GM12872 (cell line): Measurements from ENCODE around the gene RGS12.

Experiments
- TF ChIP-seq, protein P1 (sequence below): IDR thresholded peaks from 3 replicates; pipeline ENCODE4 v1.5.1; 2011; ENCODE audit warnings: low read depth, mild to moderate bottlenecking, low read length, moderate library complexity; ENCODE audit not compliant: insufficient read depth

The RGS12 gene

DNA sequence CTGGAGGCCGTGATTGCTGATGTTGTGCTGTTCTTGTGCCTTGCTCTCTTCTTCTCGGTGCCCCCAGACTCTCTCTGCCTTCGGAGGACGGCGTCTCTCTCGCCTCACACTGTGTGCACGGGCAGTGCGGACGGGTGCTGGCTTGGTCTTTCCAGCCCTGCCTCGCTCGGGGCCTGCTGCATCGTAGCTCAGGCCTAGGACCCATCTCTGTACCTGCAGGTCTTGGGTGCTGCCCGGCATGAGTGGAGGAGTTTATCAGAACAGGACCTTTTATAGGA lies 18.2 kb downstream of the RGS12 start:
- TF ChIP-seq, protein P1, sequence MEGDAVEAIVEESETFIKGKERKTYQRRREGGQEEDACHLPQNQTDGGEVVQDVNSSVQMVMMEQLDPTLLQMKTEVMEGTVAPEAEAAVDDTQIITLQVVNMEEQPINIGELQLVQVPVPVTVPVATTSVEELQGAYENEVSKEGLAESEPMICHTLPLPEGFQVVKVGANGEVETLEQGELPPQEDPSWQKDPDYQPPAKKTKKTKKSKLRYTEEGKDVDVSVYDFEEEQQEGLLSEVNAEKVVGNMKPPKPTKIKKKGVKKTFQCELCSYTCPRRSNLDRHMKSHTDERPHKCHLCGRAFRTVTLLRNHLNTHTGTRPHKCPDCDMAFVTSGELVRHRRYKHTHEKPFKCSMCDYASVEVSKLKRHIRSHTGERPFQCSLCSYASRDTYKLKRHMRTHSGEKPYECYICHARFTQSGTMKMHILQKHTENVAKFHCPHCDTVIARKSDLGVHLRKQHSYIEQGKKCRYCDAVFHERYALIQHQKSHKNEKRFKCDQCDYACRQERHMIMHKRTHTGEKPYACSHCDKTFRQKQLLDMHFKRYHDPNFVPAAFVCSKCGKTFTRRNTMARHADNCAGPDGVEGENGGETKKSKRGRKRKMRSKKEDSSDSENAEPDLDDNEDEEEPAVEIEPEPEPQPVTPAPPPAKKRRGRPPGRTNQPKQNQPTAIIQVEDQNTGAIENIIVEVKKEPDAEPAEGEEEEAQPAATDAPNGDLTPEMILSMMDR: no peak

DNA sequence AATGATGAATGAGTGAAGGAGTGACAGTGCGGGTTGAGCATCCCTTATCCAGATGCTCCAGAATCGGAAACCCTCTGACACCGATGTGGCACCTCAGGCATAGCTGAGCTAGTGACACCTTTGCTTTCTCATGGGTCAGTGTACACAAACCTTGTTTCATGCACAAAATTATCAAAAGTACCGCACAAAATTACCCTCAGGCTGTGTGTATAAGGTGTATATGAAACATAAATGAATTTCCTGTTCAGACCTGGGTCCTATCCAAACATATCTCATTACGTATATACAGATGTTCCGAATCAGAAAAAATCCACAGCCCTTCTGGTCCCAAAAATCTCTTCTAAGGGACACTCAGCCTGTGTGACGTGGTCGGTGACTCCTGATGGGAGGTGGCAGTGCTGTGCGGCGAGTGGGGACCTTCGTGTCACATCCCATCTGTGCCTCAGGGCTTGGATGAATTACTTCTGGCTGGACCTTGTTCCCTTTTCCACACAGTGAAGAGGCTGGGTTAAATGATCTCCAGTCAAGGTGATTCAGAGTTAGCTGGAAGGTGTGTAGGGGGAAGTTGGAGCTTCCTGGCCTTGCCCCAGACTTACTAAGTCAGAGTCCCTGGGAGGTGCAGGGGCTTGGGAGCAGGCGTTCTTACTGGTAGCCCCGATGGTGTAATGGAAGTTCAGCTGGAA lies 18.8 kb downstream of the RGS12 start:
- TF ChIP-seq, protein P1: no peak

DNA sequence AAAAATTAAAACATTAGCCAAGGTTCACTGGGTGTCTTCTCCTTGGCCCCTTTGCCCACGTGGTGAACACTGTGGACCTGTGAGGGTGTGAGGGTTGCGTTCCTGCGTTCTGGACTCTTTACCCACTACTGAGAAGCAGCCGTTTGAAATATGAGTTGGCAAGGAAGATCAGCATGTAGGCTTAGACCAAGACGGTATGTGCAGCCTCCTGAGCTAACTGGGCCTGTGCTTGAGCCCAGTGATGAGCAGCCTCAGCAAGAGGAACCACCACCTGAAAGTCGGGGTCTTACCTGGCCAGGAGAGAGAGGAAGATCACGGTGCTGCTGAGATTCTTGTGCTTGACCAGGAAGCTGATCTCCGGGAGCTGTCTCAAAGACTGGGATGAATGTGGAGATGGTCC lies 19.5 kb downstream of the RGS12 start:
- TF ChIP-seq, protein P1: no peak

DNA sequence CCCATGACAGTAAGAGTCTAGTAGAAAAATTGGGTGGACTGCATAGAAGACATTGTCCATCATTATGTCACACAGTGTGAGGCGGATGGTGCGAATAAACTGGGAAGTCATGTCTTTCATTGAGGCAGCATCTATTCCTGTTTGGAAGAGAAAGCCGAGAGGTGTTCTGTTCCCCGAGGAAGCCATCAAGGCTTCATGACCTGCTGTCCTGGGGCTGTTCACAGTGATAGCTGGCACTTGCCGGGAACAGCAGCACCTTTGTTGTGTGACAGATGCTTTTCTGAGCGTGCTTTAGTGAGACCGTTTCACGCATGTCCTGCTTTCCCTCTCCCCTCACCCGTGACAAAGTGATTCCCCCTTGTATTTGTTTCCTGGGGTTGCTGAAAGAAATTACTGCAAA lies 20.3 kb downstream of the RGS12 start:
- TF ChIP-seq, protein P1: no peak

DNA sequence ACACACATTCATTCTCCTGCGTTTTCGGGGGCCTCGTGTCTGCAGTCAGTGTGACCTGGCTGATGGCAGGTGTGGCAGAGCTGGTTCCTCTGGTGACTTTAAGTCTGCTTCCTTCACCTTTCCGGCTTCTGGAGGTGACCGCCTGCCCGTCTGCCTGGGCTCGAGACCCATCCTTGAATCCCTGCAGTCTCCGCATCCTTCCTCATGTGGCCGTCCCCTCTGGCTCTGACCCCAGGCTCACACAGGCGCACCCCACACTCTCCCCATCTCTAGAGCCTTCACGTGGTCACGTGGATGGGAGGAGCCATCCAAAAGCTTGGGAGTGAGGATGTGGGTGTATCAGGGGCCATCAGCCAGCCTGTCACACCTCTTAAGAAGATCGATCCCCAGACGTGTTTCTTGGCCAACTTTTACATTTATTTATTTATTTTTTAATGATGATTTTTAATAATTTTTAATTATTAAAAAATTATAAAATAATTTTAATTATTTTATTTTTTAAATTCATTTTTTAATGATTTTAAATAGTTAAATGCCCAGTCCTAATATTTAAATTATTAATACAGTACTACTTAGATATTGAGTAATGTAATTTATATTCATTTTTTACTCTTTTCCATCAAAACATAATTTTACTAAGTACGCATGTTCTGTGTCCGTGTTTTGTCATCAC lies 20.9 kb downstream of the RGS12 start:
- TF ChIP-seq, protein P1: no peak

DNA sequence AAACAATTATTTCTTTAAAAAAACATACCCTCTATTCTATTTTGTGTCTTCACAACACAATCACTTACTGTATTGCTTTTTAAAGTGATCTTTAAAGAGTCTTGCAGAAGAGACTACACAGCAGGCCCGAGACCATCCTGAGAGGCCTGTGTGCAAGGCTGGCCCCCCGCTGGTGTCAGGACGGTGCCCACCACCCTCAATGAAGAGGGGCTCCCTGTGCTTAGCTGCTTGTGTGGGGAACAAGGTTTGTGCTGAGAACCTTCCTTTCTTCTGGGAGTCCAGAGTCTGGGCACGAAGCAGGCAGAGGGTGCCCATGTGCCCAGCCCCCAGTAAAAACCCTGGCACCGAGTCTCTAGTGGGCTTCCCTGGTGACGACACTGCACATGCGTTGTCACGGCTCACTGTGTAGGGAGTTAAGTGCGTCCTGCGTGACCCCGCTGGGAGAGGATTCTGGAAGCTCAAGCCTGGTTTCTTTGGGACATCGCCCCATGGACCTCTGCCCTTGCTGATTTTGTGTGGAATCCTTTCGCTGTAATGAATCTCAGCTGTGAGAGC lies 22.0 kb downstream of the RGS12 start:
- TF ChIP-seq, protein P1: no peak

DNA sequence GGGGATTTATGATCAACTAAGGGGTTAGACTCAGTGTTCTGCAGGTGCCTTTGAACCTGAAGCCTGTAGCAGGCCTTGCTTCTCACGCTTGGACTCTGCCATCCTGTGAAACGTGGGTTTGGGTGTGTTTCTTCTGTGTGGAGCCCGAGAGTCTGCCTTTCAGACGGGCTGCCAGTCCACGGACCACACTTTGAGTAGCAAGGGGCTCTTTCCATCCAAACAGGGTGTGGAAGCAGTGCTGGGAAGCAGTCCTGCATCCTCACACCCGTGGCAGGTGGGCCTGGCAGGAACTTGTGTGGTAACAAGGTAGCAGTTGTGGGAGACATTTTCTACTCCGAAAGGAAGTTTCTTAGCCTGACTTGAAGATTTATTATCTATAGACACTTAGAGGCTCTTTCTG lies 22.7 kb downstream of the RGS12 start:
- TF ChIP-seq, protein P1: no peak
